Panc1 (cell line): Measurements from ENCODE around the gene HNRNPUL1. TPM values are rescaled to one million over a fixed set of nuclear protein-coding genes. Genes with fewer than 3 reads are reported as not detected.

Experiments used
- ATAC-seq: fragments of 200-7000 bp; cut with Tn5 transposase; 2 replicates; pipeline ENCODE4 v1.9.1; 2020; ENCODE audit warnings: mild to moderate bottlenecking, moderate library complexity
- BruUV-seq: library from RNA; stranded (reverse); fragments of 400-500 nt; replicated peaks from 2 replicates; lab custom pipeline; 2021; lab: Mats Ljungman, UMichigan
- CTCF ChIA-PET: fragments of 300-600 bp; sonication (Branson Sonifier 250); formaldehyde crosslinking; loops from one replicate; lab custom pipeline; 2022; ENCODE audit warnings: antibody characterized with exemption; lab: Charles Lee
- POLR2A ChIA-PET: fragments of 300-600 bp; sonication (Branson Sonifier 250); formaldehyde crosslinking; loops from one replicate; lab custom pipeline; 2022; ENCODE audit warnings: antibody characterized with exemption; lab: Charles Lee
- DNase-seq: peaks from one replicate; pipeline ENCODE4 v3.0.0-alpha.2; 2010; ENCODE audit warnings: low read depth, low spot score
- H3K27ac ChIP-seq: 2 replicates; pipeline ENCODE4 v1.5.1; 2011; ENCODE audit warnings: mild to moderate bottlenecking, low read length, inconsistent platforms
- H3K27me3 ChIP-seq: fragments of 200-500 bp; sonication (Bioruptor generic); 2 replicates; pipeline ENCODE4 v1.6.0; 2014; ENCODE audit warnings: low read length, inconsistent platforms; ENCODE audit not compliant: control insufficient read depth, insufficient read depth
- H3K36me3 ChIP-seq: fragments of 200-500 bp; sonication (Bioruptor generic); 2 replicates; pipeline ENCODE4 v1.5.1; 2014; ENCODE audit warnings: inconsistent platforms, mild to moderate bottlenecking, low read length, moderate library complexity; ENCODE audit not compliant: control insufficient read depth, insufficient read depth
- H3K4me1 ChIP-seq: 2 replicates; pipeline ENCODE4 v1.5.1; 2011; ENCODE audit warnings: inconsistent platforms, mild to moderate bottlenecking, low read length, moderate library complexity; ENCODE audit not compliant: control insufficient read depth, insufficient read depth
- H3K4me3 ChIP-seq, 2 experiments: 2 replicates each; pipeline ENCODE4 v1.5.1; 2011 to 2012; ENCODE audit warnings: low read depth in 2 of 2, low read length in 2 of 2, mild to moderate bottlenecking in 2 of 2, inconsistent platforms in 1 of 2, moderate library complexity in 1 of 2
- H3K9me3 ChIP-seq: fragments of 200-500 bp; sonication (Bioruptor generic); 2 replicates; pipeline ENCODE4 v1.5.1; 2014; ENCODE audit warnings: low read depth, mild to moderate bottlenecking, inconsistent platforms, low read length, moderate library complexity; ENCODE audit not compliant: control insufficient read depth, insufficient read depth
- CTCF ChIP-seq: fragments of 450-650 bp; IDR thresholded peaks from 2 replicates; pipeline ENCODE4 v1.5.1; 2017; ENCODE audit warnings: mild to moderate bottlenecking
- POLR2AphosphoS5 ChIP-seq: IDR thresholded peaks from 2 replicates; pipeline ENCODE4 v1.6.1; 2012; ENCODE audit warnings: mild to moderate bottlenecking, low read depth, low read length, moderate library complexity
- REST ChIP-seq, 2 experiments: IDR thresholded peaks; 2 replicates each; pipeline ENCODE4 v1.6.1; 2011 to 2012; ENCODE audit warnings: low read depth in 2 of 2, control low read depth in 1 of 2, low read length in 1 of 2, mild to moderate bottlenecking in 1 of 2, moderate library complexity in 1 of 2; ENCODE audit not compliant: insufficient read depth in 1 of 2
- SIN3A ChIP-seq: IDR thresholded peaks from 2 replicates; pipeline ENCODE4 v1.6.1; 2012; ENCODE audit warnings: low read depth, mild to moderate bottlenecking, low read length, moderate library complexity, borderline replicate concordance; ENCODE audit not compliant: insufficient read depth
- TCF7L2 ChIP-seq: IDR thresholded peaks from 2 replicates; pipeline ENCODE4 v1.6.1; 2011; ENCODE audit warnings: mild to moderate bottlenecking, low read depth, low read length, inconsistent platforms
- in situ Hi-C: cut with HindIII; loops from 2 replicates; pipeline ENCODE4 v1.10.0; 2016; ENCODE audit warnings: low sequenced_read_pairs, low pct_unique_long_range_greater_than_20kb
- intact Hi-C: fragments of 100-400 bp; cut with micrococcal nuclease; formaldehyde crosslinking; loops from one replicate; pipeline ENCODE4 v1.10.0; 2022; ENCODE audit not compliant: unreplicated experiment
- total RNA-seq: library from RNA; stranded (reverse); gene quantifications from one replicate; pipeline ENCODE4 v1.2.1, GENCODE V29; 2021; ENCODE audit not compliant: unreplicated experiment

Gene HNRNPUL1
- total RNA-seq, 1 experiment from 2014 or later: 183 TPM

- POLR2A ChIA-PET: no interaction called here
- no peaks in the 10 kb centered on the region for H3K36me3 ChIP-seq
- BruUV-seq: no TSS peak
These were observed 66.9 kb downstream of the HNRNPUL1 start for GRCh38 chr19:41330946-41331678.

GRCh38 chr19:41332000-41332399, 67.8 kb downstream of the HNRNPUL1 start:
- H3K4me3 ChIP-seq: no peak overlapping the region
- ATAC-seq (no peak), DNase-seq (no peak)
- in situ Hi-C loops (no loop called here), intact Hi-C loops (no loop called here)
- no peaks in the 10 kb centered on the region for H3K36me3 ChIP-seq
- H3K27me3 ChIP-seq: no peaks in the 10 kb centered on the region
- no TSS peak for BruUV-seq
- peaks cover 10% of the 10 kb centered on the region for H3K4me1 ChIP-seq
- ChIA-PET CTCF (no interaction called here), POLR2A (no interaction called here)
- TF ChIP-seq CTCF (no peak), TCF7L2 (no peak), POLR2AphosphoS5 (no peak), SIN3A (no peak), REST (IDR thresholded peaks at IDR 0.05; ENCODE audit: insufficient read depth in 1 of 2, low read depth in 2 of 2, low read length in 1 of 2) (no peak)
- no peak overlapping the region for H3K27ac ChIP-seq
- H3K9me3 ChIP-seq: no peaks in the 10 kb centered on the region

More at GRCh38 chr19:41330946-41331678, 66.9 kb downstream of the HNRNPUL1 start:
- intact Hi-C loops: no loop called here
- H3K27ac ChIP-seq: no peak overlapping the region
- DNase-seq: no peak
- CTCF ChIA-PET: no interaction called here
- H3K9me3 ChIP-seq: no peaks in the 10 kb centered on the region
- ATAC-seq: no peak
- no peak for TF ChIP-seq REST (IDR thresholded peaks at IDR 0.05; ENCODE audit: insufficient read depth in 1 of 2, low read depth in 2 of 2, low read length in 1 of 2)
- no peak overlapping the region for H3K4me3 ChIP-seq
- peaks cover 14% of the 10 kb centered on the region for H3K4me1 ChIP-seq
- H3K27me3 ChIP-seq: no peaks in the 10 kb centered on the region
- in situ Hi-C loops: no loop called here
